Ectodermal cell (in vitro differentiated cells): ENCODE measurements around the gene POLA1.

Experiments used
- H3K27ac ChIP-seq: 2 replicates; pipeline ENCODE4 v1.7.0; 2013; ENCODE audit warnings: mild to moderate bottlenecking, low read depth, low read length; ENCODE audit not compliant: insufficient read depth, poor library complexity, severe bottlenecking
- H3K27me3 ChIP-seq: 2 replicates; pipeline ENCODE4 v1.7.0; 2013; ENCODE audit warnings: mild to moderate bottlenecking, low read length; ENCODE audit not compliant: insufficient read depth, control insufficient read depth, poor library complexity, severe bottlenecking
- H3K36me3 ChIP-seq: one replicate; pipeline ENCODE4 v1.7.0; 2013; ENCODE audit warnings: low read length; ENCODE audit not compliant: control insufficient read depth, insufficient read depth
- H3K4me1 ChIP-seq: one replicate; pipeline ENCODE4 v1.7.0; 2013; ENCODE audit warnings: low read length; ENCODE audit not compliant: control insufficient read depth, insufficient read depth
- H3K4me3 ChIP-seq: 2 replicates; pipeline ENCODE4 v1.7.0; 2013; ENCODE audit warnings: low read depth, low read length, control low read depth; ENCODE audit not compliant: insufficient read depth
- H3K9me3 ChIP-seq: 2 replicates; pipeline ENCODE4 v1.7.0; 2013; ENCODE audit warnings: mild to moderate bottlenecking, low read length, moderate library complexity; ENCODE audit not compliant: control insufficient read depth
- WGBS, 2 experiments: methylation state at CpG; one replicate each; pipeline ENCODE4 v1.1.7; 2013; ENCODE audit warnings: missing lambda C conversion rate in 2 of 2; 5-methylcytosine and 5-hydroxymethylcytosine counted together

POLA1 gene

GRCh38 chrX:25004040-25004439 lies 310.3 kb downstream of the POLA1 start:
- H3K4me3 ChIP-seq, result no peak overlapping the region
- H3K27me3 ChIP-seq, result peaks cover 100% of the 10 kb centered on the region
- H3K9me3 ChIP-seq, result no peaks in the 10 kb centered on the region
- no peaks in the 10 kb centered on the region for H3K36me3 ChIP-seq
- WGBS, 2 experiments, result 0 to 1% methylated on average over 10 of the region's 10 CpGs
- no peak overlapping the region for H3K27ac ChIP-seq
- peaks cover 3% of the 10 kb centered on the region for H3K4me1 ChIP-seq

GRCh38 chrX:25004485-25005032 lies 310.8 kb downstream of the POLA1 start:
- WGBS, 2 experiments, result 1 to 2% methylated on average over 59 of the region's 59 CpGs
- peaks cover 100% of the 10 kb centered on the region for H3K27me3 ChIP-seq
- no peak overlapping the region for H3K4me3 ChIP-seq
- no peaks in the 10 kb centered on the region for H3K9me3 ChIP-seq
- H3K27ac ChIP-seq, result no peak overlapping the region
- no peaks in the 10 kb centered on the region for H3K36me3 ChIP-seq
- H3K4me1 ChIP-seq, result peaks cover 3% of the 10 kb centered on the region

- H3K27me3 ChIP-seq, result peaks cover 100% of the 10 kb centered on the region
- H3K27ac ChIP-seq, result no peak overlapping the region
- no peak overlapping the region for H3K4me3 ChIP-seq
- H3K36me3 ChIP-seq, result no peaks in the 10 kb centered on the region
- WGBS, 2 experiments, result 2% methylated on average over 23 of the region's 23 CpGs
- no peaks in the 10 kb centered on the region for H3K9me3 ChIP-seq
- H3K4me1 ChIP-seq, result peaks cover 3% of the 10 kb centered on the region
Measured at GRCh38 chrX:25005034-25005381, 311.3 kb downstream of the POLA1 start.

- Histone ChIP-seq H3K4me1 (peaks cover 3% of the 10 kb centered on the region), H3K27ac (no peak overlapping the region), H3K36me3 (no peaks in the 10 kb centered on the region), H3K4me3 (no peak overlapping the region), H3K9me3 (no peaks in the 10 kb centered on the region), H3K27me3 (peaks cover 100% of the 10 kb centered on the region)
- 1 to 2% methylated on average over 72 of the region's 72 CpGs for WGBS, 2 experiments
Measured at GRCh38 chrX:25005382-25006185, 311.9 kb downstream of the POLA1 start.

GRCh38 chrX:25006586-25007058 lies 312.9 kb downstream of the POLA1 start:
- no peaks in the 10 kb centered on the region for H3K9me3 ChIP-seq
- 1 to 4% methylated on average over 7 of the region's 7 CpGs for WGBS, 2 experiments
- H3K36me3 ChIP-seq, result no peaks in the 10 kb centered on the region
- peaks cover 3% of the 10 kb centered on the region for H3K4me1 ChIP-seq
- no peak overlapping the region for H3K27ac ChIP-seq
- peaks cover 100% of the 10 kb centered on the region for H3K27me3 ChIP-seq
- no peak overlapping the region for H3K4me3 ChIP-seq

- 1 to 2% methylated on average over 62 to 63 of the region's 64 CpGs for WGBS, 2 experiments
- Histone ChIP-seq H3K4me1 (peaks cover 3% of the 10 kb centered on the region), H3K27ac (no peak overlapping the region), H3K27me3 (peaks cover 100% of the 10 kb centered on the region), H3K4me3 (no peak overlapping the region), H3K9me3 (no peaks in the 10 kb centered on the region), H3K36me3 (no peaks in the 10 kb centered on the region)
Measured at GRCh38 chrX:25007059-25008053, 313.6 kb downstream of the POLA1 start.

- Histone ChIP-seq H3K27me3 (peaks cover 99% of the 10 kb centered on the region), H3K4me3 (no peak overlapping the region), H3K27ac (no peak overlapping the region), H3K36me3 (no peaks in the 10 kb centered on the region), H3K9me3 (no peaks in the 10 kb centered on the region), H3K4me1 (no peaks in the 10 kb centered on the region)
- WGBS, 2 experiments, result 9 to 24% methylated on average over 5 to 7 of the region's 7 CpGs
Measured at GRCh38 chrX:25009407-25009806, 315.7 kb downstream of the POLA1 start.

- Histone ChIP-seq H3K27ac (no peak overlapping the region), H3K27me3 (peaks cover 99% of the 10 kb centered on the region), H3K4me1 (no peaks in the 10 kb centered on the region), H3K9me3 (no peaks in the 10 kb centered on the region), H3K4me3 (no peak overlapping the region), H3K36me3 (no peaks in the 10 kb centered on the region)
- 4 to 5% methylated on average over 31 to 33 of the region's 33 CpGs for WGBS, 2 experiments
Measured at GRCh38 chrX:25010784-25011588, 317.3 kb downstream of the POLA1 start.

- Histone ChIP-seq H3K4me1 (no peaks in the 10 kb centered on the region), H3K4me3 (no peak overlapping the region), H3K27me3 (peaks cover 99% of the 10 kb centered on the region), H3K36me3 (no peaks in the 10 kb centered on the region), H3K9me3 (no peaks in the 10 kb centered on the region), H3K27ac (no peak overlapping the region)
- 0 to 2% methylated on average over 32 of the region's 32 CpGs for WGBS, 2 experiments
Measured at GRCh38 chrX:25011589-25012432, 318.1 kb downstream of the POLA1 start.
